WI38 (cell line): Measurements from ENCODE around the gene BBS9.

Experiments used
- H3K4me3 ChIP-seq: 2 replicates; pipeline ENCODE4 v1.5.1; 2011; ENCODE audit warnings: low read depth, mild to moderate bottlenecking, control low read depth, low read length
- TF ChIP-seq, protein P1 (sequence below): IDR thresholded peaks from 2 replicates; pipeline ENCODE4 v1.5.1; 2012; ENCODE audit warnings: low read depth, mild to moderate bottlenecking, control low read depth, low read length

The BBS9 gene

DNA sequence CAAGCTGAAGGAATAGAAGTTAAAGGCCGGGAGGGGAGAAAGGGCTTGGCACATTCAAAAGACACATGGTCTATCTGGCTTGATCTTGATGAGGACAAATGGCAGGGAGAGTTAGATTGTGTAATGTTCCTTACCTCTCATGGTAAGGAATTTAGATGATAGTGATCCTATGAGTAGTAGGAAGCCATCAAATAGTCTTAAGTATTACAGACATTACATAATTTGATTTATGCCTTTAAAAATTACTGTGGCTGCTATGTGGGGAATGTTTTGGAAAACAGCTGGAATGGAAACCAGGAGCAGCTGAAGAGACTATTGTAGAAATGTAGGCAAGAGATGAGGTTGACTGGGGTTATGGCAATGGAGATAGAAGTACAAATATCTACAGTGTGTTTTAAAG lies 424.7 kb downstream of the BBS9 start:
- H3K4me3 ChIP-seq, result no peak overlapping the region
- TF ChIP-seq, protein P1, sequence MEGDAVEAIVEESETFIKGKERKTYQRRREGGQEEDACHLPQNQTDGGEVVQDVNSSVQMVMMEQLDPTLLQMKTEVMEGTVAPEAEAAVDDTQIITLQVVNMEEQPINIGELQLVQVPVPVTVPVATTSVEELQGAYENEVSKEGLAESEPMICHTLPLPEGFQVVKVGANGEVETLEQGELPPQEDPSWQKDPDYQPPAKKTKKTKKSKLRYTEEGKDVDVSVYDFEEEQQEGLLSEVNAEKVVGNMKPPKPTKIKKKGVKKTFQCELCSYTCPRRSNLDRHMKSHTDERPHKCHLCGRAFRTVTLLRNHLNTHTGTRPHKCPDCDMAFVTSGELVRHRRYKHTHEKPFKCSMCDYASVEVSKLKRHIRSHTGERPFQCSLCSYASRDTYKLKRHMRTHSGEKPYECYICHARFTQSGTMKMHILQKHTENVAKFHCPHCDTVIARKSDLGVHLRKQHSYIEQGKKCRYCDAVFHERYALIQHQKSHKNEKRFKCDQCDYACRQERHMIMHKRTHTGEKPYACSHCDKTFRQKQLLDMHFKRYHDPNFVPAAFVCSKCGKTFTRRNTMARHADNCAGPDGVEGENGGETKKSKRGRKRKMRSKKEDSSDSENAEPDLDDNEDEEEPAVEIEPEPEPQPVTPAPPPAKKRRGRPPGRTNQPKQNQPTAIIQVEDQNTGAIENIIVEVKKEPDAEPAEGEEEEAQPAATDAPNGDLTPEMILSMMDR, result no peak

DNA sequence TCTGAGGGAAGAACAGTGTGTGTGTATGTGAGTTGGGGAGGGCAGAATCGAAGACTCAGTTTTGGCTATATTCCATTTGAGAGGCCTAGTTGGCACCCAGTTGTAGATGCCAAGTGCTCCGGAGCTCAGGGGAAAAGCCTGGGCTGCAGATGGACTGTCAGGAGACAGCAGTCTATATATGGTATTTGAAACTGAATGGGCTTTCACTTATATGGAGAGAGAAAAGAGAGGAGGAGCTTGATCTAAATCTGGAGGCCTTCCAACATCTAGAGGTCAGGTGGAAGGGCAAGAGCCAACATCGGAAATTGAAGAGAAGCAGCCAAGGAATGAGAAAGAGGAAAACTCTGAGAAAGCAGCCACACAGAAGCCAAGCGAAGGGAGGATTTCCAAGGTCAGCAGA lies 425.2 kb downstream of the BBS9 start:
- TF ChIP-seq, protein P1, result no peak
- H3K4me3 ChIP-seq, result no peak overlapping the region

DNA sequence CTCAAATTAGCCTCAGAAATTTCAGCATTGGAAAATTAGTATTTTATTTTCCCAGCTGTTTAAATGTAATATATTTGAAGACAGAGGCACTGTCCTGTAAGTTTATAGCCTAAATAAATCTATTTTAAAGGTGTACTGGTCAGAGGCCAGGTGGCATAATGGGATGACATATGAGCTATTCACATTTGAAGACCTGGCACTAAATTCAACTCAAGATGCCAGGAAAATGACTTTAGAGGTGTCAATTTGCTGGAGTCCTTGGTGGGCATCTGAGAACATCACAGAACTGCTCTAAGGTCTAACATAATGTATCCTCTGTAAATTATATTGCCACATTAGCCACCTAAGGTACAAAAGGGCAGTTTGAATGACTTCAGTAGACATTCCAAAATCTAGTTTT lies 427.1 kb downstream of the BBS9 start:
- H3K4me3 ChIP-seq, result no peak overlapping the region
- TF ChIP-seq, protein P1, result no peak

- TF ChIP-seq, protein P1, result no peak
Observed at GRCh38 chr7:33558549-33559323, 429.4 kb downstream of the BBS9 start.

GRCh38 chr7:33559324-33559710 lies 430.0 kb downstream of the BBS9 start:
- H3K4me3 ChIP-seq, result no peak overlapping the region
- TF ChIP-seq, protein P1, result no peak

More at GRCh38 chr7:33558549-33559323, 429.4 kb downstream of the BBS9 start:
- H3K4me3 ChIP-seq, result no peak overlapping the region

DNA sequence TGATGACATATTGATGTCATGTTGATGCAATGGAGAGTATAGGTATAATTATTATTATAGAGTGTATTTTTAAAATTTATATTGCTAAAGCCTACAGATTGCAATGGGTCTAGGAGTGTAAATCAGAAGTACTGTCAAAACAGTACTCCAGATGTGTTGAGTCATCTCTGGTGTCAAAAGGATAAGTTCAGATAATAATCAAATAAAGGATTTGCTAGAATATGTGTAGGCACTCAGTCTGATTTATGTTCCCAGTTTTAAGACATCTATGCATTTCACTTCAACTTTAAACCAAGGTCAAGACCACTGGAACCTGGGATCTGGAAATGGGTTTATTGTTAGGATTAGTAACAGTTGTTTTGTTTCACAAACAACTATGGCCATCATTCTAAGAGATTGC lies 433.6 kb downstream of the BBS9 start:
- no peak overlapping the region for H3K4me3 ChIP-seq
- TF ChIP-seq, protein P1, result no peak

- TF ChIP-seq, protein P1, result no peak
- H3K4me3 ChIP-seq, result no peak overlapping the region
Observed at GRCh38 chr7:33563651-33564050, 434.3 kb downstream of the BBS9 start.
